Naive B cell (primary cell): Measurements from ENCODE around the gene UPF3A. TPM values are rescaled to one million over a fixed set of nuclear protein-coding genes. Genes with fewer than 3 reads are reported as not detected.
"Not testable (repeated sequence)": the region's sequence is repeated elsewhere in the genome, so short reads cannot be mapped to it uniquely, and the experiment has no call there.

Experiments
- ATAC-seq, 2 donors: fragments of 150-1000 bp; cut with Tn5 transposase; 2 replicates each; pipeline ENCODE4 v1.10.0; 2021; ENCODE audit warnings: low read depth in 2 of 2, mild to moderate bottlenecking in 2 of 2, moderate library complexity in 2 of 2
- DNase-seq: peaks from one replicate; pipeline ENCODE4 v3.0.0; 2022
- H3K27ac Mint-ChIP-seq, 6 donors: one replicate each; pipeline ENCODE4 v1.8.0; 2020 to 2022; ENCODE audit warnings: mild to moderate bottlenecking in 6 of 6, mixed read lengths in 6 of 6, moderate library complexity in 5 of 6, inconsistent platforms in 2 of 6
- H3K27me3 Mint-ChIP-seq, 3 donors: one replicate each; pipeline ENCODE4 v1.8.0; 2021 to 2022; ENCODE audit warnings: mixed read lengths in 3 of 3, mild to moderate bottlenecking in 1 of 3
- H3K36me3 Mint-ChIP-seq, 2 donors: one replicate each; pipeline ENCODE4 v1.8.0; 2020 to 2022; ENCODE audit warnings: mixed read lengths in 2 of 2, inconsistent platforms in 1 of 2, mild to moderate bottlenecking in 1 of 2
- H3K4me1 Mint-ChIP-seq, 3 donors: one replicate each; pipeline ENCODE4 v1.8.0; 2020 to 2022; ENCODE audit warnings: mixed read lengths in 3 of 3, inconsistent platforms in 1 of 3, mild to moderate bottlenecking in 1 of 3, moderate library complexity in 1 of 3
- H3K4me3 Mint-ChIP-seq, 8 donors: one replicate each; pipeline ENCODE4 v1.8.0; 2020 to 2022; ENCODE audit warnings: mild to moderate bottlenecking in 8 of 8, mixed read lengths in 8 of 8, moderate library complexity in 8 of 8, inconsistent platforms in 2 of 8
- H3K9me3 Mint-ChIP-seq, 7 donors: one replicate each; pipeline ENCODE4 v1.8.0; 2020 to 2022; ENCODE audit warnings: mixed read lengths in 7 of 7, mild to moderate bottlenecking in 5 of 7, inconsistent platforms in 2 of 7, moderate library complexity in 1 of 7
- polyA plus RNA-seq, 6 donors: library from polyadenylated mRNA; unstranded; fragments of 300-500 nt; fragmentation: Illumina TruSeq; gene quantifications; one replicate each; pipeline ENCODE4 v1.2.3, GENCODE V29; 2021; ENCODE audit warnings: low read depth in 6 of 6

UPF3A gene
- polyA plus RNA-seq, 6 donors from 2014 or later = 17.0 to 26.8 (median 23.0) TPM

DNA sequence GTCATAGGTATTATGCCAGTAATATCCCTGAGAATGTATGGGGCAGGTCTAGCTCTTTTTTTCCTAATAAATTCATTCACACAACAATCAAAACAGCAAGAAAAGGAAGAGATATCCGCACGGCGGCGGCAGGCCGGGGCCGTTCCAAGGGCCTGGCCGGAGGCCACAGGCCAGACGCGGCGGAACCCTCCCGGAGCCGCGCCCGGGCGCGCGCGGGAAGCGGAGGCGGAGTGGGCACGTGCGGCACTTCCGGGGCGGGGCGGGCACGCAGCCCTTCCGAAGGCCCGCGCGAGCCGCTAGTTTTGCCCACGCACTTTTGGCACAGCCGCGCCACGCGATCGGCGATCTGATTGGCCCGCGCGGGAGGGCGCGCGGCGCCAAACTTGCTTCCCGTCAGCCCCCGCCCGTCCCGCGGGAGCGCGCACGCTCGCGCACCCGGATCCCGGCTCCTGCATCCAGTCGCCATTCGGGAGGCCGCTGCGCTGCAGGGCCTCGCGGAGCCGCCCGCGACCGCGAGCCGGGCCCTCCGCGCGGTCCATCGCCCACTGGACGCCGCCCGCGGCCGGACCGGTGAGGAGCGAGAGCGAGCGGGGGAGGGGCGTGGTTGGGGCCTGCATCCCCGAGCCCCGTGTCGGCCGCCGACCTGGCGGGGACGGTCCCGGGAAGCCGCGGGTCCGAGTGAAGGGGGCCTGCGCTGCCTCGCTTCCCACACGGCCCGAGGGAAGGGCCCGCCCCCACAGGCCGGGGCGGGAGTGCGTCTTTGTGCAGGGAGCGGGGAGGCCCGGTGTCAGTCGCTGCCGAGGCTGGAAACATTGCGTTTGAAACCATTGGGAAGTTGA, 32.9 kb downstream of the UPF3A start, which contains the start of gene CHAMP1:
CHAMP1 (plus strand) TSS at position 430 of the 839 bp plus-strand sequence. CDS start 9,340 bp downstream, outside the sequence.
- Mint-ChIP-seq H3K27ac (peak within 1 kb of the TSS; percentile 87 to 97 (median 92)), H3K36me3 (no peaks in the 10 kb centered on the region), H3K27me3 (no peaks in the 10 kb centered on the region), H3K4me1 (peaks cover 28 to 44% (median 41%) of the 10 kb centered on the region in 3 donors), H3K9me3 (no peaks in the 10 kb centered on the region), H3K4me3 (peak within 1 kb of the TSS; percentile 81 to 95 (median 91))
- ATAC-seq (peak; percentile 81 to 86), DNase-seq (peak; percentile 88)

DNA sequence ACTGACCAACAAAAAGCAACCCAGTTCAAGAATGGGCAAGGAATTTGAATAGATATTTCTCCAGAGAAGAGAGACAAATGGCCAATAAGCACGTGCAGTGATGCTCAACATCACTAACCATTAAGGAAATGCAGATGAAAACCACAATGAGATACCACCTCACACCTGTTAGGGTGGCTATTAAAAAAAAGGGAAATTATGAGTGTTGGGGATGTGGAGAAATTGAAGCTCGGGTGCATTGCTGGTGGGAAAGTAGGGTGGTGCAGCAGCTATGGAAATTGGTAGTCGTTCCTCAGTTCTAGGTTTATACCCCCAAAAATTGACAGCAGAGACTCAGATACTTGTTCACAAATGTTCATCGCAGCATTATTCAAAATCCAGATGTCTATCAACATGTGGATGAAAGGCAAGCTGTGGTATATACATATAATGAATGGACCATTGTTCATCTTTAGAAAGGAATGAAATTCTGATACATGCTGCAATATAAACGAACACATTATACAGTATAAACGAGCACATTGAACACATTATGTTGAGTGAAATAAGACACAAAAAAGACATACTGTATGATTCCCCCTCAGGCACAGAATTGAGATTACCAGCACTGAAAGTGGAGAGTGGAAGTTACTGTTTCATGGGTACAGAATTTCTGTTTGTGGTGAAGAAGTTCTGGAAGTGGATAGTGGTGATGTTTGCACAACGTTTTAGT, 33.8 kb downstream of the UPF3A start:
- Mint-ChIP-seq H3K36me3 (peaks cover 2 to 7% of the 10 kb centered on the region in 2 donors), H3K9me3 (no peaks in the 10 kb centered on the region), H3K4me3 (peak overlapping the region; percentile 77 to 93 (median 88)), H3K4me1 (peaks cover 37 to 53% (median 51%) of the 10 kb centered on the region in 3 donors), H3K27ac (peak overlapping the region; percentile 84 to 97 (median 86)), H3K27me3 (no peaks in the 10 kb centered on the region)
- ATAC-seq (peak; percentile 61 to 62), DNase-seq (peak; percentile 65)

DNA sequence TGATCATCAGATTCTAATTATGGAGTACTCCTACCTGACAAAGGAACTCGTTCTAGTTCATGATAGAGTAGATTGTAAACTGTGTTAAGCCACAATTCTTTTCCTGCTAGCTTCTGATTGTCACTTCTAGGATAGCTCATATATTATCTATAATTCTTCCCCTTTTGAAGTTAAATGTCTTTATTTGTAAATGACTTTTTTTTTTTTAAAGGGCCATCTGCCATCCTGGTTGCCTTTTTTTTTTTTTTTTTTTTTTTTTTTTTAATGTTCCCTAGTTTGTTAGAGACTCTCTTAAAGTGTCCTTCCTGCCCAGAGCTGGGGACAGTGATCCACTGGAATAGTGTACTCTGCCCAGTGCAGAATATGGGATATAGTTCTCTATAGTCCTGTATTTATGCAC, 37.2 kb downstream of the UPF3A start:
- no peaks in the 10 kb centered on the region for H3K27me3 Mint-ChIP-seq
- H3K4me3 Mint-ChIP-seq = no peak overlapping the region
- H3K4me1 Mint-ChIP-seq = peaks cover 30 to 48% (median 47%) of the 10 kb centered on the region in 3 donors
- peaks cover 0 to 2% (median 0%) of the 10 kb centered on the region in 7 donors for H3K9me3 Mint-ChIP-seq
- H3K36me3 Mint-ChIP-seq = peaks cover 7 to 26% of the 10 kb centered on the region in 2 donors
- no peak for ATAC-seq
- peak overlapping the region in 4 of 6 donors; percentile 16 to 75 (median 60) for H3K27ac Mint-ChIP-seq
- no peak for DNase-seq

DNA sequence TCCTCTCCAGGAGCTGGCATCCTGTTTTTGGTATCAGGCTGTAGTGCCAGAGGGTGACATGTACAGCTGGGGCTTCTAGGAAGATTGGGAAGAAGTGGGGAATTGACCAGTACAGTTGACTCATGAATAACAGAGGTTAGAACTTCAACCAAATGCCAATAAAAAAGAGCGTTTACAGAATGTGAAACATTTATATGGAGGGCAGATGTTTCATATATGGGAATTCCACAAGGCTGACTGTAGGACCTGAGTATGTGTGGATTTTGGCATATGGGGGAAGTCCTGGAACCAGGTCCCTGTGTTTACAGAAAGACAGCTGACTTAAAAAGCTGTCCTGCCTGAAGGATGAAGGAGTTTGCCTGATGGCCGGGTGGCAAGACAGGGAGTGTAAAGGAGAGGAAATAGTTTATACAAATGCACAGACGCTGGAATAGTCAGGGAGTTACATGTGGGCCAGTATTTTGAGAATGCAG, 38.1 kb downstream of the UPF3A start:
- no peaks in the 10 kb centered on the region for H3K27me3 Mint-ChIP-seq
- H3K4me1 Mint-ChIP-seq = peaks cover 32 to 45% (median 43%) of the 10 kb centered on the region in 3 donors
- H3K36me3 Mint-ChIP-seq = peaks cover 14 to 34% of the 10 kb centered on the region in 2 donors
- DNase-seq (no peak), ATAC-seq (no peak)
- H3K4me3 Mint-ChIP-seq = peak overlapping the region in 2 of 8 donors; percentile 0 to 35
- H3K9me3 Mint-ChIP-seq = peaks cover 0 to 2% (median 0%) of the 10 kb centered on the region in 7 donors
- peak overlapping the region; percentile 25 to 90 (median 69) for H3K27ac Mint-ChIP-seq

DNA sequence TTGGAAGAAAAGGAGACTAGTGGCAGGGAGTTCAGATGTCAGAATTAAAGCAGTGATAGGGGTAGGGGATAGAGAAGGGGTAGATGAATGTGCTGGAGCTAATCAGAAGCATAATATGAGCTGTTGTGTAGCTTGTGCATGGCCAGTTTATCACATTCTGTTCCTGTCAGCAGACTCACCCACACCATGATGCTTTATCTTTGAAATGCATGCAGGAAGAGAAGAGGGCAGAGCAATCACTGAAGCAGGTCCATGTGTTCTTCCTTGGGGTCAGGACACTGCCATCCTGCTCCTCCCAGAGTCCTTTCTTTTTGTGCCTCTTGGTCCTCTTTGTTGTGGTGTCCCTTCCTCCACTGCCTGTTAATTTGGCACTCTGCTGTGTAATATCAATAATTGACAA, 38.7 kb downstream of the UPF3A start:
- Mint-ChIP-seq H3K9me3 (peaks cover 0 to 2% (median 0%) of the 10 kb centered on the region in 7 donors), H3K4me1 (peaks cover 28 to 44% (median 38%) of the 10 kb centered on the region in 3 donors), H3K27ac (peak overlapping the region; percentile 59 to 73 (median 66)), H3K27me3 (no peaks in the 10 kb centered on the region), H3K36me3 (peaks cover 19 to 38% of the 10 kb centered on the region in 2 donors), H3K4me3 (peak overlapping the region in 1 of 8 donors; percentile 32)
- ATAC-seq (no peak), DNase-seq (no peak)

DNA sequence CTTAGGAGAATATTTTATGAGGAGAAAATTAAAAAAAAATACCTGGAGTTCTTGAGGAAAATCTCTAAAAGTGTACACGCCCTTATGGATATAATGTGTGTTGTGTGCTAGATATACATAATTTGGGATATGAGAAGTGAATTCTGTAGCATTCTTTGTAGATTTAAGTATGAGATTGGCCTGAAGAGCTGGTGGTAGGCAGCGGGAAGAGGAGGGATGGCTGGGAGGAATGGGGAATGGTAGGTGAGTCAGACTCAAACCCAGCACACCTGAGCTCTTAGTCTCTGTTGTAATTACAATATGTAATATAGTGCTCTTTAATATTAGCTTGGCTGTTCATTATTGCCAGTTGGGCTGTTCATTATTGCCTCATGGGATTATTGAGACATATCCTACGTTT, 39.9 kb downstream of the UPF3A start:
- peak overlapping the region in 3 of 6 donors; percentile 23 to 62 (median 35) for H3K27ac Mint-ChIP-seq

DNA sequence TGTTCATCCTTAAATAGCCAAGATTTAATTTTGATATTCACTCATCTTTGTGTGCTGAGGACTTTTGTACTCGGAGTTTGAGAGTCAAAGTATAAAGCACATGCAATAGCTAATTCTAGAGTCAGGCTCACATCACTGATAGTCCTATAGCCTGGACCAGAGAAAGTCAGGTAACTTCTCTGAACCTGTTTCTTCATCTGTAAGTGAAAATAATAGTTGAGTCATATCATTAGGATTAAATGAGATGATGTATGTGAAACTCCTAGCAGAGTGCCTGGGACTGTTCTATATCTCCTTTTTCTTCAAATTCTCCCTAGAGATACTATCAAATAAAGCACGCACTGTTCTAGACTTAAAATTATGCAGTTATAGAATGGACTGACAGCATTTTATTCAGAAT, 41.9 kb downstream of the UPF3A start:
- DNase-seq (no peak), ATAC-seq (no peak)
- Mint-ChIP-seq H3K4me1 (peaks cover 32 to 39% (median 38%) of the 10 kb centered on the region in 3 donors), H3K9me3 (peaks cover 0 to 2% (median 0%) of the 10 kb centered on the region in 7 donors), H3K4me3 (no peak overlapping the region), H3K27ac (no peak overlapping the region), H3K27me3 (no peaks in the 10 kb centered on the region), H3K36me3 (peaks cover 28 to 43% of the 10 kb centered on the region in 2 donors)

More for the DNA sequence above, 39.9 kb downstream of the UPF3A start:
- H3K36me3 Mint-ChIP-seq = peaks cover 28 to 43% of the 10 kb centered on the region in 2 donors
- H3K27me3 Mint-ChIP-seq = no peaks in the 10 kb centered on the region
- H3K4me1 Mint-ChIP-seq = peaks cover 28 to 39% (median 35%) of the 10 kb centered on the region in 3 donors
- ATAC-seq = no peak
- H3K9me3 Mint-ChIP-seq = peaks cover 0 to 2% (median 0%) of the 10 kb centered on the region in 7 donors
- no peak for DNase-seq
- no peak overlapping the region for H3K4me3 Mint-ChIP-seq

DNA sequence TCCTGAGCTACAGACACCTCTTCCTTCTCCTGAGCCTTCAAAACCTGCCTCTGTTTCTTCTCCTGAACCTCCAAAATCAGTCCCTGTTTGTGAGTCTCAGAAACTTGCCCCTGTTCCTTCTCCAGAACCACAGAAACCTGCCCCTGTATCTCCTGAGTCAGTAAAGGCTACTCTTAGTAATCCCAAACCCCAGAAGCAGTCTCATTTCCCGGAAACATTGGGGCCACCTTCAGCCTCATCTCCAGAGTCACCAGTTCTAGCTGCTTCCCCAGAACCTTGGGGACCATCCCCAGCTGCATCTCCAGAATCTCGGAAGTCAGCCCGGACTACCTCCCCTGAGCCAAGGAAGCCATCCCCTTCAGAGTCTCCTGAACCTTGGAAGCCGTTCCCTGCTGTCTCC, 42.9 kb downstream of the UPF3A start:
- H3K27ac Mint-ChIP-seq = peak overlapping the region in 3 of 6 donors; percentile 9 to 75 (median 39)
- H3K4me1 Mint-ChIP-seq = peaks cover 27 to 30% (median 28%) of the 10 kb centered on the region in 3 donors
- H3K4me3 Mint-ChIP-seq = no peak overlapping the region
- no peak for ATAC-seq
- H3K36me3 Mint-ChIP-seq = peaks cover 28 to 43% of the 10 kb centered on the region in 2 donors
- no peak for DNase-seq
- no peaks in the 10 kb centered on the region for H3K27me3 Mint-ChIP-seq
- peaks cover 0 to 2% (median 0%) of the 10 kb centered on the region in 7 donors for H3K9me3 Mint-ChIP-seq

DNA sequence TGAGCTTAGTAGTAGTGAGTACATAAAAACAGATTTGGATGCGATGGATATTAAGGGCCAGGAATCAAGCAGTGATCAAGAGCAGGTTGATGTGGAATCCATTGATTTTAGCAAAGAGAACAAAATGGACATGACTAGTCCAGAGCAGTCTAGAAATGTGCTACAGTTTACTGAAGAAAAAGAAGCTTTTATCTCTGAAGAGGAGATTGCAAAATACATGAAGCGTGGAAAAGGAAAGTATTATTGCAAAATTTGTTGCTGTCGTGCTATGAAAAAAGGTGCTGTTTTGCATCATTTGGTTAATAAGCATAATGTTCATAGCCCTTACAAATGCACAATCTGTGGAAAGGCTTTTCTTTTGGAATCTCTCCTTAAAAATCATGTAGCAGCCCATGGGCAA, 44.3 kb downstream of the UPF3A start:
- peaks cover 15 to 17% (median 15%) of the 10 kb centered on the region in 3 donors for H3K4me1 Mint-ChIP-seq

DNA sequence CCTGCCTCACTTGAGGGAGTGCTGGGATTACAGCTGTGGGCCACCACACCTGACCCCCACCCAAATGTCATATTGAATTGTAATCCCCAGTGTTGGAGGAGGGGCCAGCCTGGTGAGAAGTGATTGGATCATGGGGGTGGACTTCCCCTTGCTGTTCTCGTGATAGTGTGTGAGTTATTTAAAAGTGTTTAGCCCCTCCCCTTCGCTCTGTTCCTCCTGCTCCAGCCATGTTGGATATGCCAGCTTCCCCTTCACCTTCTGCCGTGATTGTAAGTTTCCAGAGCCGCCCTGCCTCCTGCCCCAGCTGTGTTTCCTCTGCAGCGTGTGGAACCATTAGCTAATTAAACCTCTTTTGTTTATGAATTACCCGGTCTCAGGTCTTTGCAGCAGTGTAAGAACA, 46.6 kb downstream of the UPF3A start:
- H3K36me3 Mint-ChIP-seq = peaks cover 19 to 20% of the 10 kb centered on the region in 2 donors
- no peaks in the 10 kb centered on the region for H3K27me3 Mint-ChIP-seq
- peaks cover 15 to 19% (median 17%) of the 10 kb centered on the region in 3 donors for H3K4me1 Mint-ChIP-seq
- peak overlapping the region in 3 of 6 donors; percentile 61 to 88 (median 84) for H3K27ac Mint-ChIP-seq
- DNase-seq (no peak), ATAC-seq (no peak)
- no peaks in the 10 kb centered on the region for H3K9me3 Mint-ChIP-seq
- H3K4me3 Mint-ChIP-seq = no peak overlapping the region

More for the DNA sequence above, 44.3 kb downstream of the UPF3A start:
- H3K4me3 Mint-ChIP-seq = no peak overlapping the region
- no peaks in the 10 kb centered on the region for H3K9me3 Mint-ChIP-seq
- H3K27me3 Mint-ChIP-seq = no peaks in the 10 kb centered on the region
- no peak for ATAC-seq
- H3K36me3 Mint-ChIP-seq = peaks cover 20 to 32% of the 10 kb centered on the region in 2 donors
- H3K27ac Mint-ChIP-seq = peak overlapping the region in 3 of 6 donors; percentile 6 to 46 (median 40)
- no peak for DNase-seq

DNA sequence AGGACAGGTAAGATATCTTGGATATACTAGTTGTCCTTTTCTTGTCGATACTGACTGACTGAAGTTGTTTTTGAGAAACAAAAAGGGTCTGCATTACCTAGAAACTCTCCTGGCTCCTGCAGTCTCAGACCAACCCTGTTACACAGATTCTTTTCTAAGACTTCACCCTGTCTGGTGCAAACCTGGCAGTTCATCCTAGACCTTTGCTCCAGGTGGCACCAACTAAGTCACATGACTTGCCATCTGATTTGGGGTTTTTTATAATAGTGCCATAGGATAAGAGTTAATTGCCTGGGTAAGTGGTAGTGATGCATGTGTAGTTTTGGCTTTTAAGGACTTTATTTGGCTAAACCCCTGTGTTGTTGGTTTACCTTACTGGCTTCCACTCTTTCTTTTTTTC, 47.2 kb downstream of the UPF3A start:
- DNase-seq (no peak), ATAC-seq (no peak)
- Mint-ChIP-seq H3K4me3 (no peak overlapping the region), H3K27me3 (no peaks in the 10 kb centered on the region), H3K36me3 (peaks cover 17 to 20% of the 10 kb centered on the region in 2 donors), H3K9me3 (no peaks in the 10 kb centered on the region), H3K4me1 (peaks cover 16 to 24% (median 18%) of the 10 kb centered on the region in 3 donors), H3K27ac (peak overlapping the region in 2 of 6 donors; percentile 77 to 78)

DNA sequence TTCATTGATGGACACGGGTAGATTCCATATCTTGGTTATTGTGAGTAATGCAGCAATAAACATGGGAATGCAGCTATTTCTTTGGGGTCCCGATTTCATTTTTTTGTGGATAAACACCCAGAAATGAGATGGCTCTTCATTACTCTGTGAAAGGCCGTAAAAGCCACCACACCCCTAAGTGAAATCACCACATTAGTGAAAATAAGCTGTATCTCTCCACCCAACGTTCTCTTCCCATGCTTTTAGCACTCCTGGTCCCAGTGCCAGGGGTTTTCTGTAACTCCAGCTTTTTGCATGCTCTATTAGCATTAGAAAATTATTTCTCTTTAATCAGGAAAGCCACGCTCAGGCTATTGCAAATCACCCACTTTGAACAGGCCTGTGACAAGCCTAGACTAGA, 48.7 kb downstream of the UPF3A start:
- no peak for ATAC-seq
- H3K9me3 Mint-ChIP-seq = no peaks in the 10 kb centered on the region
- peak overlapping the region in 1 of 6 donors; percentile 56 for H3K27ac Mint-ChIP-seq
- DNase-seq = no peak
- no peak overlapping the region for H3K4me3 Mint-ChIP-seq
- H3K4me1 Mint-ChIP-seq = peaks cover 25 to 37% (median 33%) of the 10 kb centered on the region in 3 donors
- peaks cover 4 to 8% of the 10 kb centered on the region in 2 donors for H3K36me3 Mint-ChIP-seq
- no peaks in the 10 kb centered on the region for H3K27me3 Mint-ChIP-seq

DNA sequence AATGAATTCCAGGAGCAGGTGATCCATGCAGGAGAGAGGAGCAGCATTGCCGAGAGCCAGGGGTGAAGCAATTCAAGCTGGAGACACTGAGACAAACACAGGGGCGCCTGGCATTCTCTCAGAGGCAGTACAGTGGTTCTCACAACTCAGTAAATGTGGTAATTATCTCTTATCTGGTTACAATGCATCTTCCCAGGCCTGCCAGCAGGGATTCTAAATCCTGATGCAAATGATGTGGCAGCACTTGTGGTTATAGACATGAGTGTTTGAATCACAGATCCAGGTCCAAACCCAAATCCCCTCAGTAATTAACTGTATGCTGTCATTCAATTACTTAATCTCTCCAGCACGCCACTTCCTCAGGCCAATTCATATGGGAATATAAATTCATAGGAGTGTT, 52.5 kb downstream of the UPF3A start:
- peaks cover 14 to 32% (median 22%) of the 10 kb centered on the region in 3 donors for H3K4me1 Mint-ChIP-seq
- H3K27me3 Mint-ChIP-seq, DNase-seq, ATAC-seq, H3K36me3 Mint-ChIP-seq, H3K9me3 Mint-ChIP-seq: not testable (repeated sequence)
- peak overlapping the region in 5 of 6 donors; percentile 48 to 93 (median 84) for H3K27ac Mint-ChIP-seq
- H3K4me3 Mint-ChIP-seq = peak overlapping the region in 7 of 8 donors; percentile 54 to 89 (median 71)
